Measurements from ENCODE around the gene CLDN19.
"Not testable (repeated sequence)": the region's sequence is repeated elsewhere in the genome, so short reads cannot be mapped to it uniquely, and the experiment has no call there.

GRCh38 chr1:42725820-42726219 lies 14.2 kb downstream of the CLDN19 start:
- not testable (repeated sequence) for TF ChIP-seq CTCF (conservative IDR thresholded peaks at IDR 0.05); ZFX (IDR thresholded peaks at IDR 0.05)

Measured in C4-2B (cell line).